Mammary epithelial cell (primary cell): ENCODE measurements around the gene BCAS3.

Experiments used
- EZH2 ChIP-seq: IDR thresholded peaks from 2 replicates; pipeline ENCODE4 v1.6.1; 2012; ENCODE audit warnings: low read length, inconsistent platforms, borderline replicate concordance
- TF ChIP-seq, protein P1 (sequence below), 2 donors: IDR thresholded peaks in 1 of 2; conservative IDR thresholded peaks in 1 of 2; 2 replicates each; pipeline ENCODE4 v1.5.1; 2011 to 2012; ENCODE audit warnings: inconsistent platforms in 2 of 2, low read length in 2 of 2, mild to moderate bottlenecking in 2 of 2, control low read depth in 1 of 2, low read depth in 1 of 2; ENCODE audit not compliant: insufficient read depth in 1 of 2; ENCODE audit errors: extremely low read depth in 1 of 2

DNA sequence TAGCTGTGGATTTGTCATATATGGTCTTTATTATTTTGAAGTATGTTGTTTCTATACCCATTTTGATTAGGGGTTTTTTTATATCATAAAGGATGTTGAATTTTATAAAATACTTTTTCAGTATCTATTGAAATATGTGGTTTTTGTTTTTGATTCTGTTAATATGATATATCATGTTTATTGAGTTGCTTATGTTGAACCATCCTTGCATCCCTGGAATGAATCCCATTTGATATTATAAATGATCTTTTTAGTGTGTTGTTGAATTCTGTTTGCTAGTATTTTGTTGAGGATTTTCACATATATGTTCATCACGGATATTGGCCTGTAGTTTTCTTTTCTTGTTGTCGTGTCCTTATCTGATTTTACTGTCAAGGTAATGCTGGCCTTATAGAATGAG, 286.5 kb downstream of the BCAS3 start:
- TF ChIP-seq EZH2: no peak
- TF ChIP-seq, protein P1, sequence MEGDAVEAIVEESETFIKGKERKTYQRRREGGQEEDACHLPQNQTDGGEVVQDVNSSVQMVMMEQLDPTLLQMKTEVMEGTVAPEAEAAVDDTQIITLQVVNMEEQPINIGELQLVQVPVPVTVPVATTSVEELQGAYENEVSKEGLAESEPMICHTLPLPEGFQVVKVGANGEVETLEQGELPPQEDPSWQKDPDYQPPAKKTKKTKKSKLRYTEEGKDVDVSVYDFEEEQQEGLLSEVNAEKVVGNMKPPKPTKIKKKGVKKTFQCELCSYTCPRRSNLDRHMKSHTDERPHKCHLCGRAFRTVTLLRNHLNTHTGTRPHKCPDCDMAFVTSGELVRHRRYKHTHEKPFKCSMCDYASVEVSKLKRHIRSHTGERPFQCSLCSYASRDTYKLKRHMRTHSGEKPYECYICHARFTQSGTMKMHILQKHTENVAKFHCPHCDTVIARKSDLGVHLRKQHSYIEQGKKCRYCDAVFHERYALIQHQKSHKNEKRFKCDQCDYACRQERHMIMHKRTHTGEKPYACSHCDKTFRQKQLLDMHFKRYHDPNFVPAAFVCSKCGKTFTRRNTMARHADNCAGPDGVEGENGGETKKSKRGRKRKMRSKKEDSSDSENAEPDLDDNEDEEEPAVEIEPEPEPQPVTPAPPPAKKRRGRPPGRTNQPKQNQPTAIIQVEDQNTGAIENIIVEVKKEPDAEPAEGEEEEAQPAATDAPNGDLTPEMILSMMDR (conservative IDR thresholded peaks at IDR 0.05 in 1 of 2, IDR thresholded peaks at IDR 0.05 in 1 of 2; ENCODE audit: extremely low read depth in 1 of 2, insufficient read depth in 1 of 2, low read depth in 1 of 2, low read length in 2 of 2): no peak
